ENCODE data around the gene LASP1. TPM values are rescaled to one million over a fixed set of nuclear protein-coding genes. Genes with fewer than 3 reads are reported as not detected.

The LASP1 gene
- polyA plus RNA-seq, 1 of the 3 experiments (the other 2 are of a cell fraction), result 102 TPM

GRCh38 chr17:38881600-38882191 is 11.8 kb downstream of the LASP1 start:
- ChIA-PET CTCF (interaction anchor here (0.7 to 1.5 kb wide), 2 partner anchors 10 to 94 kb away, joined by 3 to 5 read pairs; no protein-coding TSS in a partner anchor), POLR2A (interaction anchor here (0.6 to 1.3 kb wide), 2 partner anchors 28 to 150 kb away, joined by 3 to 5 read pairs; partner anchors contain the start of gene RPL23)
- H3K79me2 ChIP-seq (ENCODE audit: insufficient read depth), result peaks cover 93% of the 10 kb centered on the region
- H3K4me1 ChIP-seq (ENCODE audit: control insufficient read depth in 1 of 2, insufficient read depth in 2 of 2, low read depth in 1 of 2, low read length in 1 of 2), result peaks cover 21 to 45% of the 10 kb centered on the region in 2 experiments; a peak in 3 of 4 replicates
- H3K9me3 ChIP-seq, result no peaks in the 10 kb centered on the region
- H3K36me3 ChIP-seq (replicated peaks in 1 of 2; ENCODE audit: control insufficient read depth in 1 of 2, insufficient read depth in 2 of 2, low read length in 1 of 2), result peaks cover 15 to 54% of the 10 kb centered on the region in 2 experiments
- no peak overlapping the region for H2AFZ ChIP-seq (ENCODE audit: low read depth)
- H4K20me1 ChIP-seq (ENCODE audit: insufficient read depth), result peaks cover 89% of the 10 kb centered on the region
- no peak overlapping the region; the same call in 1 of the 2 replicates for H3K9ac ChIP-seq
- DNase-seq, result peak; percentile 63
- TF ChIP-seq FOXM1 (IDR thresholded peaks at IDR 0.05; ENCODE audit: low read depth) (no peak), GABPA (IDR thresholded peaks at IDR 0.05; ENCODE audit: low read depth) (no peak), TCF12 (IDR thresholded peaks at IDR 0.05) (no peak), IRF3 (IDR thresholded peaks at IDR 0.05; ENCODE audit: low read depth, low read length) (no peak), JUND (IDR thresholded peaks at IDR 0.05) (no peak), TAF1 (IDR thresholded peaks at IDR 0.05; ENCODE audit: borderline replicate concordance, low read depth, low read length) (no peak), FOSL2 (IDR thresholded peaks at IDR 0.05; ENCODE audit: borderline replicate concordance, low read depth) (no peak), YY1 (IDR thresholded peaks at IDR 0.05; ENCODE audit: low read depth) (no peak), MXI1 (IDR thresholded peaks at IDR 0.05; ENCODE audit: low read depth, low read length) (0 out of 2 replicates have a peak, but pooled peaks have one; percentile 39), NFIC (IDR thresholded peaks at IDR 0.05; ENCODE audit: borderline replicate concordance) (peak; percentile 79), RXRA (IDR thresholded peaks at IDR 0.05; ENCODE audit: borderline replicate concordance, low read depth) (no peak), SIN3A (IDR thresholded peaks at IDR 0.05; ENCODE audit: borderline replicate concordance, low read depth, low read length) (no peak), USF1 (IDR thresholded peaks at IDR 0.05; ENCODE audit: borderline replicate concordance, low read depth) (peak; percentile 80), MAX (IDR thresholded peaks at IDR 0.05; ENCODE audit: low read depth) (0 out of 2 replicates have a peak, but pooled peaks have one; percentile 42), ELF1 (IDR thresholded peaks at IDR 0.05) (no peak), CTCF (IDR thresholded peaks at IDR 0.05) (no peak), RAD21 (IDR thresholded peaks at IDR 0.05; ENCODE audit: low read length) (no peak), USF2 (IDR thresholded peaks at IDR 0.05; ENCODE audit: borderline replicate concordance, low read depth, low read length) (peak; percentile 60), PBX3 (IDR thresholded peaks at IDR 0.05) (no peak)
- H3K9me2 ChIP-seq, result no peaks in the 10 kb centered on the region
- 69% methylated on average over 8 of the region's 8 CpGs for WGBS (ENCODE audit: low lambda C conversion rate)
- H3K27ac ChIP-seq (ENCODE audit: low read depth in 2 of 2, low read length in 1 of 2), result peak overlapping the region in 1 of 2 experiments; percentile 63; a peak in 2 of 4 replicates
- no peak overlapping the region for H3K4me3 ChIP-seq (ENCODE audit: low read depth in 2 of 2, low read length in 1 of 2)
- H3K4me2 ChIP-seq, result peak overlapping the region; percentile 66
- no peaks in the 10 kb centered on the region for H3K27me3 ChIP-seq (ENCODE audit: insufficient read depth)
- H3F3A ChIP-seq (replicated peaks; ENCODE audit: insufficient read depth), result peaks cover 34% of the 10 kb centered on the region

All from SK-N-SH (cell line).